K562 (cell line): ENCODE data around the gene EMC9. TPM values are rescaled to one million over a fixed set of nuclear protein-coding genes. Genes with fewer than 3 reads are reported as not detected.
A peak's percentile ranks its signal among the peaks of the same experiment; 100 is the strongest.

Experiments used
- CAMTA2 ChIP-seq: fragments of 250-450 bp; sonication (Bioruptor Pico); conservative IDR thresholded peaks from 2 replicates; pipeline ENCODE4 v1.5.1; 2022
- CBX1 ChIP-seq: sonication (generic); IDR thresholded peaks from 2 replicates; pipeline ENCODE4 v1.6.1; 2016; ENCODE audit warnings: antibody characterized with exemption, low read depth, mild to moderate bottlenecking
- CC2D1A ChIP-seq: fragments of 450-650 bp; IDR thresholded peaks from 2 replicates; pipeline ENCODE4 v1.6.1; 2017; ENCODE audit warnings: mild to moderate bottlenecking
- FOXJ2 ChIP-seq: fragments of 200-800 bp; sonication (Bioruptor generic); IDR thresholded peaks from 2 replicates; pipeline ENCODE4 v1.6.1; 2016; ENCODE audit warnings: missing genetic modification characterization, missing compliant biosample characterization
- FOXK2 ChIP-seq, 2 experiments: fragments of 450-650 bp; IDR thresholded peaks in 1 of 2; conservative IDR thresholded peaks in 1 of 2; 2 replicates each; pipeline ENCODE4 v1.6.1; 2016; ENCODE audit warnings: low read depth in 2 of 2, mild to moderate bottlenecking in 1 of 2
- FUS ChIP-seq: fragments of 200-400 bp; formaldehyde crosslinking; optimal IDR thresholded peaks from 2 replicates; pipeline ENCODE3; 2017; ENCODE audit warnings: low read depth, low read length
- GTF2E2 ChIP-seq: fragments of 200-800 bp; sonication (Bioruptor generic); IDR thresholded peaks from 2 replicates; pipeline ENCODE4 v1.6.1; 2016; ENCODE audit warnings: missing genetic modification characterization, missing compliant biosample characterization
- MAZ ChIP-seq, 2 experiments: fragments of 450-650 bp in 1 of 2; sonication (generic) in 1 of 2; formaldehyde crosslinking; IDR thresholded peaks in 1 of 2; conservative IDR thresholded peaks in 1 of 2; 2 replicates each; pipeline versions ENCODE4 v1.4.0 to v1.5.0; 2020; ENCODE audit warnings: mild to moderate bottlenecking in 1 of 2, missing genetic modification reagents in 1 of 2
- MBD2 ChIP-seq: sonication (generic); IDR thresholded peaks from 2 replicates; pipeline ENCODE4 v1.6.1; 2016; ENCODE audit warnings: low read depth, borderline replicate concordance
- NKRF ChIP-seq: fragments of 450-650 bp; IDR thresholded peaks from 2 replicates; pipeline ENCODE4 v1.6.1; 2016; ENCODE audit warnings: borderline replicate concordance
- NR1H2 ChIP-seq: sonication (generic); formaldehyde crosslinking; IDR thresholded peaks from 2 replicates; pipeline ENCODE4 v1.4.0; 2020; ENCODE audit warnings: mild to moderate bottlenecking, missing genetic modification reagents
- SMARCA5 ChIP-seq: fragments of 450-650 bp; IDR thresholded peaks from 2 replicates; pipeline ENCODE4 v1.6.1; 2016
- SMC3 ChIP-seq: conservative IDR thresholded peaks from 2 replicates; pipeline ENCODE4 v1.6.1; 2011; ENCODE audit warnings: low read depth, low read length, improper control_type of control experiment; ENCODE audit not compliant: insufficient read depth
- SREBF1 ChIP-seq: fragments of 150-350 bp; IDR thresholded peaks from 2 replicates; pipeline ENCODE4 v1.6.1; 2014; ENCODE audit warnings: antibody characterized with exemption, low read depth, low read length, borderline replicate concordance
- STAT5B ChIP-seq: fragments of 250-450 bp; sonication (Bioruptor Pico); IDR thresholded peaks from 2 replicates; pipeline ENCODE4 v1.8.0; 2021; ENCODE audit warnings: mild to moderate bottlenecking, inconsistent platforms
- YBX1 ChIP-seq: fragments of 450-650 bp; IDR thresholded peaks from 2 replicates; pipeline ENCODE4 v1.7.1; 2016; ENCODE audit warnings: mild to moderate bottlenecking
- ZC3H8 ChIP-seq: fragments of 450-650 bp; IDR thresholded peaks from 2 replicates; pipeline ENCODE4 v1.6.1; 2017
- ZFP36 ChIP-seq: fragments of 150-350 bp; IDR thresholded peaks from 2 replicates; pipeline ENCODE4 v1.6.1; 2018; ENCODE audit warnings: low read length, low read depth; ENCODE audit not compliant: partially characterized antibody
- ZNF184 ChIP-seq: sonication (generic); formaldehyde crosslinking; IDR thresholded peaks from 2 replicates; pipeline ENCODE4 v1.5.0; 2020; ENCODE audit warnings: missing genetic modification reagents
- ZNF212 ChIP-seq: fragments of 450-650 bp; formaldehyde crosslinking; IDR thresholded peaks from 2 replicates; pipeline ENCODE4 v1.4.0; 2020; ENCODE audit warnings: mild to moderate bottlenecking
- ZNF347 ChIP-seq: fragments of 450-650 bp; formaldehyde crosslinking; IDR thresholded peaks from 2 replicates; pipeline ENCODE4 v1.4.0; 2020; ENCODE audit warnings: low read depth, mild to moderate bottlenecking, moderate library complexity
- ZNF354B ChIP-seq: fragments of 250-450 bp; sonication (Bioruptor Pico); IDR thresholded peaks from 2 replicates; pipeline ENCODE4 v1.4.0; 2020
- polyA plus RNA-seq, 8 experiments: library from polyadenylated mRNA; depleted of rRNA in 4 of 8; stranded (reverse) in 5 of 8; unstranded in 3 of 8; fragments of >200 nt; fragmentation: Nextera tagmentation in 2 of 8; fragmentation: Illumina TruSeq in 1 of 8; extraction: Ambion mirVana in 2 of 8; extraction: Trizol in 1 of 8; gene quantifications; 2 replicates each; pipeline versions ENCODE4 v1.2.1 to v1.2.3, GENCODE V29; 2011 to 2014; ENCODE audit warnings: inconsistent platforms in 1 of 8, missing spikeins in 1 of 8
- total RNA-seq, 7 experiments: library from RNA; depleted of rRNA in 6 of 7; stranded (reverse); fragments of >200 nt in 6 of 7; fragmentation: Illumina TruSeq in 2 of 7; extraction: Trizol in 2 of 7; gene quantifications; 2 replicates each; pipeline versions ENCODE4 v1.2.1 to v1.2.3, GENCODE V29; 2011 to 2021; ENCODE audit warnings: low replicate concordance in 1 of 7
- TF ChIP-seq, protein P1 (sequence below): fragments of 450-650 bp; IDR thresholded peaks from 2 replicates; pipeline ENCODE4 v1.7.0; 2016; ENCODE audit warnings: borderline replicate concordance
- TF ChIP-seq, protein P2 (sequence below): sonication (generic); formaldehyde crosslinking; IDR thresholded peaks from 2 replicates; pipeline ENCODE4 v1.8.0; 2022; ENCODE audit warnings: mild to moderate bottlenecking, missing genetic modification reagents, borderline replicate concordance

Gene EMC9
- total and polyA plus RNA-seq, 9 of the 15 experiments (the other 6 are each of a cell fraction or from before 2014, with no cell fraction given): 3.1 to 13.2 (median 7.8) TPM

- peak; percentile 74 to 89 for TF ChIP-seq MAZ (CRISPR knock-in tag; conservative IDR thresholded peaks at IDR 0.05 in 1 of 2, IDR thresholded peaks at IDR 0.05 in 1 of 2)
- TF ChIP-seq MBD2: no peak; the same call in 1 of the 2 replicates
- TF ChIP-seq GTF2E2 (tag): peak; percentile 57; the same call in 1 of the 2 replicates
- no peak for TF ChIP-seq NR1H2 (CRISPR knock-in tag)
- TF ChIP-seq ZNF354B (CRISPR knock-in tag): no peak
- no peak for TF ChIP-seq ZC3H8
- no peak for TF ChIP-seq SMC3
- no peak for TF ChIP-seq CAMTA2 (CRISPR knock-in tag)
- TF ChIP-seq ZFP36: no peak
- TF ChIP-seq, protein P1, sequence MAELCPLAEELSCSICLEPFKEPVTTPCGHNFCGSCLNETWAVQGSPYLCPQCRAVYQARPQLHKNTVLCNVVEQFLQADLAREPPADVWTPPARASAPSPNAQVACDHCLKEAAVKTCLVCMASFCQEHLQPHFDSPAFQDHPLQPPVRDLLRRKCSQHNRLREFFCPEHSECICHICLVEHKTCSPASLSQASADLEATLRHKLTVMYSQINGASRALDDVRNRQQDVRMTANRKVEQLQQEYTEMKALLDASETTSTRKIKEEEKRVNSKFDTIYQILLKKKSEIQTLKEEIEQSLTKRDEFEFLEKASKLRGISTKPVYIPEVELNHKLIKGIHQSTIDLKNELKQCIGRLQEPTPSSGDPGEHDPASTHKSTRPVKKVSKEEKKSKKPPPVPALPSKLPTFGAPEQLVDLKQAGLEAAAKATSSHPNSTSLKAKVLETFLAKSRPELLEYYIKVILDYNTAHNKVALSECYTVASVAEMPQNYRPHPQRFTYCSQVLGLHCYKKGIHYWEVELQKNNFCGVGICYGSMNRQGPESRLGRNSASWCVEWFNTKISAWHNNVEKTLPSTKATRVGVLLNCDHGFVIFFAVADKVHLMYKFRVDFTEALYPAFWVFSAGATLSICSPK: no peak
- TF ChIP-seq NKRF: peak; percentile 69
- TF ChIP-seq SREBF1: no peak
- TF ChIP-seq STAT5B (CRISPR knock-in tag): no peak
- TF ChIP-seq ZNF184 (CRISPR knock-in tag): no peak
- TF ChIP-seq ZNF212: no peak
- TF ChIP-seq SMARCA5: no peak
- TF ChIP-seq ZNF347 (CRISPR knock-in tag): no peak
- TF ChIP-seq CBX1: no peak; the same call in 1 of the 2 replicates
- TF ChIP-seq, protein P2, sequence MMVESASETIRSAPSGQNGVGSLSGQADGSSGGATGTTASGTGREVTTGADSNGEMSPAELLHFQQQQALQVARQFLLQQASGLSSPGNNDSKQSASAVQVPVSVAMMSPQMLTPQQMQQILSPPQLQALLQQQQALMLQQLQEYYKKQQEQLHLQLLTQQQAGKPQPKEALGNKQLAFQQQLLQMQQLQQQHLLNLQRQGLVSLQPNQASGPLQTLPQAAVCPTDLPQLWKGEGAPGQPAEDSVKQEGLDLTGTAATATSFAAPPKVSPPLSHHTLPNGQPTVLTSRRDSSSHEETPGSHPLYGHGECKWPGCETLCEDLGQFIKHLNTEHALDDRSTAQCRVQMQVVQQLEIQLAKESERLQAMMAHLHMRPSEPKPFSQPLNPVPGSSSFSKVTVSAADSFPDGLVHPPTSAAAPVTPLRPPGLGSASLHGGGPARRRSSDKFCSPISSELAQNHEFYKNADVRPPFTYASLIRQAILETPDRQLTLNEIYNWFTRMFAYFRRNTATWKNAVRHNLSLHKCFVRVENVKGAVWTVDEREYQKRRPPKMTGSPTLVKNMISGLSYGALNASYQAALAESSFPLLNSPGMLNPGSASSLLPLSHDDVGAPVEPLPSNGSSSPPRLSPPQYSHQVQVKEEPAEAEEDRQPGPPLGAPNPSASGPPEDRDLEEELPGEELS (CRISPR knock-in tag): no peak
- TF ChIP-seq FOXJ2: no peak
- no peak for TF ChIP-seq YBX1
- TF ChIP-seq FOXK2 (conservative IDR thresholded peaks at IDR 0.05 in 1 of 2, IDR thresholded peaks at IDR 0.05 in 1 of 2; ENCODE audit: low read depth in 2 of 2): peak; percentile 43 to 50; a peak in 2 of 4 replicates
- TF ChIP-seq CC2D1A: 0 out of 2 replicates have a peak, but pooled peaks have one; percentile 35
- TF ChIP-seq FUS: no peak
These were observed 27.4 kb downstream of the EMC9 start (continued) for GRCh38 chr14:24113801-24114531.
